Stimulated activated CD4-positive, alpha-beta T cell treated with anti-CD3 and anti-CD28 coated beads, Interleukin-1b, Interleukin-23, amount 100 ng/mL, for 48 hours (primary cell): ENCODE results near the gene TSEN2.
"Not testable (repeated sequence)": the region's sequence is repeated elsewhere in the genome, so short reads cannot be mapped to it uniquely, and the experiment has no call there.

Source experiments
- DNase-seq: peaks from one replicate; pipeline ENCODE4 v3.0.0-alpha.2; 2020

TSEN2 gene

DNA sequence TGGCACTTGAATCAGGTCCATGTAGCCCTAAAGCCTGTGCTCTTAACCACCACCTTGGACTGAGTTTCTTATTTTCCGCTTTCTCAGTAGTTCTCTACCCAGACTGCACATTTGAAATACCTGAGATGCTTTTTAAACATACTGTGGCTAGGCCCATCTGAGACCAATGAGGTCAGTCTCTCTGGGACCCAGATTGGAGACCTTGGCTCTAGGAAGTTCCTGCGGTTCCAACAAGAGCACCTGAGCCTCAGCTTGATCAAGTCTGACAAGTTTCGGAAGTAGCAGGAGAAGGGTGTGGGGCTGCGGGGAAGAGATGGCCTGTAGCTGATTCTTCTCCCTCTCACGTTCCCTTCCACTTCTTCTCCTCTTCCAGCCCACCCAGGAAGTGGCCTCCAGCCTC, 11.5 kb upstream of the TSEN2 start:
- no peak for DNase-seq

GRCh38 chr3:12473511-12473910, 10.8 kb upstream of the TSEN2 start:
- DNase-seq: no peak

DNA sequence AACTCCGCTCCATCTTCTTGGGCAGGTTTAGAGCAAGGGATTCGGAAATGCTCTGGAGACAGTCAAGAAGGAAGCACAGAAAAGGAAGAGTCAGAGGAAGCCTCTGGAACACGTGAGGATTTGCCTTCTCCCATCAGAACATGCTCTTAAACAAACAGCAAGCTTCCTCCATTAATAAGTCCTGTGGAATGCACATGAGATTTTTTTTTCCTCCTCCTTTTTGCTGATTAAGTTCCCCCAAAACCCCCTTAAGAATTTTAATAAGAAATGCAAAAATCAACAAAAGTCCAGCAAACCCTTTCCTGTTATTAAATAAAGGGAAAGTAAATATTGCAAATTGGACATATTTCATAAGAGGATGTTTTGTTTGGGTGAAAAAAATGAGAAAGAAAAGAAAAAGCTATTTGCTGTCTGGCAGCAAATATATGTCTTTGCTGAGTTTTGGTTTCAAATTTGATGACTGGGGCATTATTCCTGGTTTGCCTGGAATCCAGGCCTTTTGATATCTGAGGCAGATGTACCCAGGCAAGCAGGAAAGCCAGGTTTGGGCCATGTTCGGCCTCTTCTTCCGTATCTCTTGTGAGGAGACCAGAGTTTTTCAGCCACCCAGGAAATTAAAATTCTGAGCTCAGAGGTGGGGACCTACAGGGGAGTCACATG, 7.9 kb upstream of the TSEN2 start:
- DNase-seq: no peak

DNA sequence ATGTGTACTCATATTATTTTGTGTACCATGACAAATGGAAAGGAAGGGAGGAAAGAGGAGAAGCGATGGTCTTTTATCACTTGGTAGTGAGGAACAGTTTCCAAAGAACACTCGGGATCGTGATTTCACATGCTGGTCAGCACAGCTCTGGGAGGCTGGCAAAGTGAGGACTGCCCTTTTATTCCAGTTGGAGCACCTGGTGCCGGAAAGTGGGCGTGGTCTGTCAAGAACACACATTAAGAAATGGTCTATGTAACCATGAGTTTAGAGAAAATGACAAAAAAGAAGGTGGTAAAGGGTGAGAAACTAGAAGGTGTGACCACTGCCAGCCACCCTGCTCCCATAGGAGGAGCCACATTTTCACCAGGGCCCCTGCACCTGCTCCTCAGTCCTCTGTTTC, 7.0 kb upstream of the TSEN2 start:
- DNase-seq: no peak

DNA sequence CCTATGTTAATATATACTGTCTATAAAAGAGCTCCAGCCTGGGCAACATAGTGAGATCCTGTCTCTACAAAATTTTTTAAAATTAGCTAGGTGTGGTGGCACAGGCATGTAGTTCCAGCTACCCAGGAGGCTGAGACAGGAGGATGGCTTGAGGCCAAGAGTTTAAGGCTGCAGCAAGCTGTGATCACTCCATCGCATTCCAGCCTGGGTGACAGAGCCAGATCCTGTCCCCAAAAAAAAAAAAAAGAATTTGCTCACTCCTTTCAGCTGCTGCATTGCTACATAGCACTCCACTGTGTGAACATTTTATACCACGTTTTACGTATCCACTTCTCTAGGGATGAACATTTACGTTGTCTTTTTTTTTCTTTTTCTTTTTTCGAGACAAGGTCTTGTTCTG, 6.0 kb upstream of the TSEN2 start:
- DNase-seq: no peak

GRCh38 chr3:12479198-12479597, 5.1 kb upstream of the TSEN2 start:
- DNase-seq: not testable (repeated sequence)

DNA sequence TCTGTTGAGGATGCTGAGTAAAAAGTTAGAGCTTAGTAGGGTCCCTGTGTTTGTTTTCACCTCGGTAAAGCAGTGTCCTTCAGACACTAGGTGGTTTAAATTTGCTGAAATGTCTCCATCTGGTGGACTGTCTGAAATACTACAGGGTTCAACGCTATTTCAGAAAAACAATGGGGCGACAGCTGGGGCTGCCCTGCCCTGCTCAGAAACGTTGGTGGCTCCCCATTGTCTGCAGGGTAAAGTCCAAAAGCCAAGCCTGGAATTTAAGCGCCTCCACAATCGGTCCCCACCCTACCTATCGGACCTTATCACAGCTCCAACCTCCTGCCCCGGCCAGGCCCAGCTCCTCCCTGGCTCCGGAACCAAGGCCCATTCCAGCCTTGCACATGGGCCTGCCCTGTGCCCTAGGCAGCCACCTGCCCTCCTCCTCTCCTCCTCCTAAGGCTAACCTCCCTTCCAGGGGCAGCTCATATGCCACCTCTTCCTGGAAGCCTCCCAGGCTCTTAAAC, 4.3 kb upstream of the TSEN2 start:
- no peak for DNase-seq

GRCh38 chr3:12483410-12483809, 870 bp upstream of the TSEN2 start:
- no peak for DNase-seq

DNA sequence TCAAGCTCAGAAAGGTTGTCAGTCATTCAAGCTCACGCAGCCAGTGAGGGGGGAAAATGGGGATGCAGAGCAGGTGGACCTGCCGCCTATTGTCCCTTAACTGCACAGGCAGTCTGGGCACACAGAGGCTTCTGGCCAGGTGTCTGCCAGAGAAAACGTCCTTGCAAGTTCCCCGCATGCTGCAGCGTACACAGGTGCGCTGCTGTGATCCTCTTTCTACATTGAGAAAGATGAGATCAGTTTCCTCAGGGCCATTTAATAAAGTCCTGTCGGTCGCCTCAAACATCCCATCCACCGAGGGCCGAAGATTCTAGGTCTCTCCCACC, 445 bp upstream of the TSEN2 start:
- no peak for DNase-seq

DNA sequence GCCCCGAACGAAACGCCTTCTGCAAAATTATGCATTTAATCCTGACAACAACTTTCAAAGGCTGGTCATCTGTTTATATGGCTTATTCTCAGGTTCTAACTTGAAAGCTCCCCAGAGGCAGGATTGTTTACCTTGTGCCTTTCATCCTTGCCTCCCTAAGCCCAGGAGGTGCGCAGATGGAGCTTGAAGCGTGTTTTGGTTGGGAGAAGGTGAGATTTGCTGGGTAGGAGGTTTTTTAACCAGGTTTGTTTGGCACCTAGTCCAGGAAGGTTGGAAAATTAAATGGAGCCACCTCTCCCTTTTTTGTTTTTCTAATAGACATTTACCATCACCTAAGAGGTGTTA, 675 bp downstream of the TSEN2 start:
- no peak for DNase-seq

- DNase-seq: no peak
Measured at GRCh38 chr3:12486001-12486400, 1.7 kb downstream of the TSEN2 start.

GRCh38 chr3:12486916-12487315, 2.6 kb downstream of the TSEN2 start:
- no peak for DNase-seq

DNA sequence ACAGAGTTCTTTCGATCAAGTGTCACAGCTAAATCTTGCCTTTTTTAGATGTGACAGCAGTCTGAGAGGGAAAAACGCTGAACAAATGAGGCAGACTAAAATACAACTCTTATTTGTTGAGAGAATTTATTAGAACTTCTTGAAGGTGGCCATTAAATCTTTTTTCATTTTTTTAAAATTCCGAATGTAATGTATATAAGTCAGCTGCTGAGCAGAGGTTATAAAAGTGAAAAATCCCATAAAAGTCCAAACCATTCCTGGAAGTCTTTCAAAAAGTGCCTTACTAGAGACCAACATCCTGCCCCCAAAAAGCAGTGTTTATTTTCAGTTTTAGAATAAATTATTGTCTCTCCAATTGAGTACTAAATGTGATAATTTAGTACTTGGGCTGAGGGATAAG, 3.1 kb downstream of the TSEN2 start:
- DNase-seq: no peak

DNA sequence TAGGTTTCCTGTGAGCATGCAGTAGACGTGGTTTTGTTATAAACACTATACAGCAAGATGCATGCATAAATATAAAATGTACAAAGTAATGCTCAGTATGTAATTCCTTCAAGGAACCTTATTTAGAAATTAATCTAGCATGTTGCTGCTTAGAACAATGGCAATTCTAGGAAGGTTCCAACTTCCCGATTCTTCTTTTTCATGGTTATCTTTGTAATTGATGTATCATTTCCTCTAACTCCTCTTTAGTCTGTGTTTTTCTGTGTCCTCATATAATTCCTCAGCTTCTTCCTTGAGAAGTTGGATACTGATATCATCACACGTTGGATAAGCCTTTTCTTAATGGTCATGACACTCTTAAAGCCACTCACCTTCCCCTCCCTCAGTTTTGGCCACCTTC, 3.5 kb downstream of the TSEN2 start:
- DNase-seq: no peak

GRCh38 chr3:12489368-12489767, 5.1 kb downstream of the TSEN2 start:
- DNase-seq: no peak

DNA sequence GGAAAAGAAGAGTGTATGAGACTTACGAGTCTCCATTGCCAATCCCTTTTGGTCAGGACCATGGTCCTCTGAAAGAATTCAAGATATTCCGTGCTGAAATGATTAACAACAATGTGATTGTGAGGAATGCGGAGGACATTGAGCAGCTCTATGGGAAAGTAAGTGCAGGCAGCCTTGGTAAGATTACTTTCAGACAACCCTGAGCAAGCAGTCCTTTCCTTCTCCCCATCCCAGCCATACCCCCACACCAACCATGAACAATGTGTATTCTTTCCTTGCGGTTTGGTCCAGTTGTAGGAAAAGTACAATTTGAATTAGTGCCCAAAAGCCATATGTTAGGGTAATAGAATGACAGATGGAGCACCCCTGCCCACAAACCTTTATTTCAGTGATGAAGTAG, 5.6 kb downstream of the TSEN2 start:
- DNase-seq: no peak

DNA sequence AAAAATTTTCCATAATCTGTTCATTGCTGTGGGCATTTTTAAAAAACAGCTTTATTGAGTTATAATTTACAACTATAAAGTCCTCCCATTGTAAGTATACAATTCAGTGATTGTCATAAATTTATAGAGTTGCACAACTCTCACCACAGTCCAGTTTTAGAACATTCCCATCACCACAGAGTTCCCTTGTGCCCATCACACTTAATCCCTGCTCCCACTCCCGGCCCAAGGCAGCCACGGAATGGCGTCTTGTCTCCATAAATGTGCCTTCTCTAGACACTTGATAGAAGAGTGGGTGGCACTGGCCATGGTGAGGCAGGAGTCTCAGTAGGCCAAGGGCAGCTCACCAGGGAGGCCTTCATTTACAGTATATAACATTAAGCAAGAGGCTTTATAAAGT, 6.3 kb downstream of the TSEN2 start:
- no peak for DNase-seq

GRCh38 chr3:12495749-12496452, 11.6 kb downstream of the TSEN2 start:
- DNase-seq: no peak

DNA sequence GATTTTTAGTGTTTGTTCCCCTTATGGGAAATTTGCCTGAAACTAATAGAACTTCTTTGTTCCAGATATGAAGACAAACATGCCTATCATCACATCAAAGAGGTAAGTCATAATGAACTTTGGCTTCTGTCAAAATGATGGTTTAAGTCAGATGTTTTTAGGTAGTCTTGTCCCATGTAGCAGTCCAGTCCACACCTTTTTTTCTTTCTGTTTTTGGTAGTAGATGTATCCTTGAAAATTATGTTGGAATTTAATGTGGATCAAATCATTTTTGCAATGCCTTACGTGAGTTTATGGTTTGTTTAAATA, 12.1 kb downstream of the TSEN2 start:
- DNase-seq: no peak

DNA sequence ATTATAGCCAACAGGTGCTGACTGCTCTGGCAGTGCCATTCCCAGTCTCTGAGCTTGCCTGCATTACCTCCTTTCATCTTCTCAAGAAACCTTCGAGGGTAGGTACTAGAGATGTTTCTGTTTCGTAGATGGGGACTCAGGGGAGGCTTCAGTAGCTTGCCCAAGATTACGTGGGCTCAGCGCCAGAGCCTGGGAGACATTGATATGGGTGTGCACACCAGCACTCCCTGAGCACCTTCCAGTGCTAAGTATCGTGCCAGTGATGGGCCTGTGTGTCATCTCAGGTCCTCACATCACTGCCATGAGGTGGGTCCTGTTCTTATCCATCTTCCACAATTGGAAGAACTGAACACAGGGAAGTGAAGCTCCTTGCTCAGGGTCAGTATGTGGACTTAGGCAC, 15.2 kb downstream of the TSEN2 start:
- DNase-seq: no peak

GRCh38 chr3:12501360-12502020, 17.2 kb downstream of the TSEN2 start:
- DNase-seq: no peak

DNA sequence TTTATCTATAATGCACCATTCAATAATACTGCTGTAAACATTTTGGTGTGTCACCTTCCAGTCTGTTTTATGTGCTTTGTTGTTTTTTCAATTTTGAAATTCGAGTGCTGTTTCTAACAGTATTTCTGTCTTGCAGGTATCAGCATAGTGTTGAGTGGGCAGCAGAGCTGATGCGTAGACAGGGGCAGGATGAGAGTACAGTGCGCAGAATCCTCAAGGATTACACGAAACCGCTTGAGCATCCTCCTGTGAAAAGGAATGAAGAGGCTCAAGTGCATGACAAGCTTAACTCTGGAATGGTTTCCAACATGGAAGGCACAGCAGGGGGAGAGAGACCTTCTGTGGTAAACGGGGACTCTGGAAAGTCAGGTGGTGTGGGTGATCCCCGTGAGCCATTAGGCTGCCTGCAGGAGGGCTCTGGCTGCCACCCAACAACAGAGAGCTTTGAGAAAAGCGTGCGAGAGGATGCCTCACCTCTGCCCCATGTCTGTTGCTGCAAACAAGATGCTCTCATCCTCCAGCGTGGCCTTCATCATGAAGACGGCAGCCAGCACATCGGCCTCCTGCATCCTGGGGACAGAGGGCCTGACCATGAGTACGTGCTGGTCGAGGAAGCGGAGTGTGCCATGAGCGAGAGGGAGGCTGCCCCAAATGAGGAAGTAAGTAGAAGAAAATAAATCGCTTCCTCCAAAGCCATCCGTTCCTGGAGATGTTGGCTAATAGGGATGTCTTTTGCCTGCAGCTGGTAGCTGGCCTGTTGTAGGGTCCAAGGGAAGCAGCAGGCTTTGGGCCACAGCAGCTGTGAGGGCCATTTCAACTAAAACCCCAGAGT, 19.1 kb downstream of the TSEN2 start:
- no peak for DNase-seq

- DNase-seq: no peak
Measured at GRCh38 chr3:12506201-12506709, 22.0 kb downstream of the TSEN2 start.
